LNCAP (cell line): ENCODE results near the gene BRD7.

ENCODE experiments used
- CTCF ChIP-seq: fragments of 450-650 bp; IDR thresholded peaks from 2 replicates; pipeline ENCODE4 v1.5.1; 2017; ENCODE audit warnings: mild to moderate bottlenecking

Gene BRD7

GRCh38 chr16:50332599-50332998 lies 36.2 kb downstream of the BRD7 start:
- no peak for TF ChIP-seq CTCF

- TF ChIP-seq CTCF: no peak
These were observed 37.2 kb downstream of the BRD7 start for GRCh38 chr16:50331570-50331969.

GRCh38 chr16:50329446-50330189 lies 39.2 kb downstream of the BRD7 start:
- no peak for TF ChIP-seq CTCF

- TF ChIP-seq CTCF: peak; percentile 59
These were observed 41.8 kb downstream of the BRD7 start for GRCh38 chr16:50326835-50327465.

GRCh38 chr16:50326264-50326663 lies 42.5 kb downstream of the BRD7 start:
- TF ChIP-seq CTCF: no peak

GRCh38 chr16:50324345-50324744 lies 44.4 kb downstream of the BRD7 start:
- no peak for TF ChIP-seq CTCF

GRCh38 chr16:50323335-50324011 lies 45.3 kb downstream of the BRD7 start:
- TF ChIP-seq CTCF: peak; percentile 42; the same call in 1 of the 2 replicates
